Activated CD8-positive, alpha-beta T cell treated with anti-CD3 and anti-CD28 coated beads, Interleukin-2, amount 10 ng/mL, durations not matched to agents 7 days and 5 days (primary cell): Measurements from ENCODE around the gene UTF1. TPM values are rescaled to one million over a fixed set of nuclear protein-coding genes. Genes with fewer than 3 reads are reported as not detected.

Experiments used
- ATAC-seq: fragments of 150-1000 bp; cut with Tn5 transposase; one replicate; pipeline ENCODE4 v1.10.0; 2021; ENCODE audit warnings: moderate library complexity
- CTCF ChIA-PET: fragments of 350-600 bp; sonication (Branson Sonifier 250); formaldehyde crosslinking; loops from one replicate; lab custom pipeline; 2021; ENCODE audit warnings: antibody characterized with exemption; lab: Charles Lee
- POLR2A ChIA-PET: fragments of 350-600 bp; sonication (Branson Sonifier 250); formaldehyde crosslinking; loops from one replicate; lab custom pipeline; 2021; ENCODE audit warnings: antibody characterized with exemption; lab: Charles Lee
- DNase-seq: peaks from one replicate; pipeline ENCODE4 v3.0.0-alpha.2; 2020
- H3K27ac Mint-ChIP-seq: one replicate; pipeline ENCODE4 v1.8.0; 2021; ENCODE audit warnings: mild to moderate bottlenecking, mixed read lengths
- H3K27me3 Mint-ChIP-seq: one replicate; pipeline ENCODE4 v1.8.0; 2021; ENCODE audit warnings: low read depth, mixed read lengths
- H3K36me3 Mint-ChIP-seq: one replicate; pipeline ENCODE4 v1.8.0; 2021; ENCODE audit warnings: low read depth, mixed read lengths
- H3K4me1 Mint-ChIP-seq: one replicate; pipeline ENCODE4 v1.8.0; 2021; ENCODE audit warnings: low read depth, mixed read lengths
- H3K4me3 Mint-ChIP-seq: one replicate; pipeline ENCODE4 v1.8.0; 2021; ENCODE audit warnings: mild to moderate bottlenecking, mixed read lengths
- H3K9me3 Mint-ChIP-seq: one replicate; pipeline ENCODE4 v1.8.0; 2022; ENCODE audit warnings: mixed read lengths; ENCODE audit not compliant: insufficient read depth
- total RNA-seq, 2 experiments: library from RNA; stranded (reverse); gene quantifications; one replicate each; pipeline ENCODE4 v1.2.3, GENCODE V29; 2021

UTF1 gene
- total RNA-seq, 2 experiments from 2014 or later, result not detected

- no peaks in the 10 kb centered on the region for H3K9me3 Mint-ChIP-seq
- peaks cover 7% of the 10 kb centered on the region for H3K4me1 Mint-ChIP-seq
- no peak overlapping the region for H3K4me3 Mint-ChIP-seq
- POLR2A ChIA-PET, result no interaction called here
- no peak overlapping the region for H3K27ac Mint-ChIP-seq
- H3K27me3 Mint-ChIP-seq, result peaks cover 11% of the 10 kb centered on the region
- no peaks in the 10 kb centered on the region for H3K36me3 Mint-ChIP-seq
- CTCF ChIA-PET, result interaction anchor here (0.6 kb wide), 1 partner anchor 16 kb away, joined by 3 read pairs; no protein-coding TSS in a partner anchor
- no peak for ATAC-seq
- DNase-seq, result no peak
Measured at GRCh38 chr10:133247681-133248333, 17.8 kb downstream of the UTF1 start.

- peaks cover 8% of the 10 kb centered on the region for H3K27me3 Mint-ChIP-seq
- H3K9me3 Mint-ChIP-seq, result no peaks in the 10 kb centered on the region
- H3K36me3 Mint-ChIP-seq, result no peaks in the 10 kb centered on the region
- H3K27ac Mint-ChIP-seq, result no peak overlapping the region
- ChIA-PET POLR2A (no interaction called here), CTCF (interaction anchor here (0.6 kb wide), 1 partner anchor 15 kb away, joined by 3 read pairs; no protein-coding TSS in a partner anchor)
- H3K4me1 Mint-ChIP-seq, result peaks cover 7% of the 10 kb centered on the region
- no peak for ATAC-seq
- DNase-seq, result no peak
- no peak overlapping the region for H3K4me3 Mint-ChIP-seq
Measured at GRCh38 chr10:133248334-133248715, 18.3 kb downstream of the UTF1 start.

GRCh38 chr10:133249094-133249780 lies 19.2 kb downstream of the UTF1 start:
- H3K9me3 Mint-ChIP-seq, result no peaks in the 10 kb centered on the region

GRCh38 chr10:133249975-133250754 lies 20.1 kb downstream of the UTF1 start:
- ATAC-seq (no peak), DNase-seq (no peak)
- Mint-ChIP-seq H3K27ac (peak overlapping the region; percentile 60), H3K4me1 (peaks cover 7% of the 10 kb centered on the region), H3K27me3 (peaks cover 10% of the 10 kb centered on the region), H3K4me3 (no peak overlapping the region), H3K9me3 (no peaks in the 10 kb centered on the region), H3K36me3 (no peaks in the 10 kb centered on the region)
- CTCF ChIA-PET, result no interaction called here
- POLR2A ChIA-PET, result no interaction called here

More at GRCh38 chr10:133249094-133249780, 19.2 kb downstream of the UTF1 start:
- Mint-ChIP-seq H3K27me3 (peaks cover 8% of the 10 kb centered on the region), H3K27ac (no peak overlapping the region), H3K4me1 (peaks cover 7% of the 10 kb centered on the region), H3K36me3 (no peaks in the 10 kb centered on the region), H3K4me3 (no peak overlapping the region)
- ATAC-seq (no peak), DNase-seq (no peak)
- ChIA-PET CTCF (no interaction called here), POLR2A (no interaction called here)

GRCh38 chr10:133251388-133252222 lies 21.6 kb downstream of the UTF1 start:
- DNase-seq (no peak), ATAC-seq (no peak)
- peaks cover 8% of the 10 kb centered on the region for H3K4me1 Mint-ChIP-seq
- no peak overlapping the region for H3K4me3 Mint-ChIP-seq
- no peaks in the 10 kb centered on the region for H3K9me3 Mint-ChIP-seq
- CTCF ChIA-PET, result no interaction called here
- POLR2A ChIA-PET, result no interaction called here
- peaks cover 10% of the 10 kb centered on the region for H3K27me3 Mint-ChIP-seq
- H3K36me3 Mint-ChIP-seq, result no peaks in the 10 kb centered on the region
- H3K27ac Mint-ChIP-seq, result no peak overlapping the region

- H3K4me1 Mint-ChIP-seq, result peaks cover 11% of the 10 kb centered on the region
- H3K9me3 Mint-ChIP-seq, result no peaks in the 10 kb centered on the region
- H3K36me3 Mint-ChIP-seq, result no peaks in the 10 kb centered on the region
- ChIA-PET POLR2A (no interaction called here), CTCF (no interaction called here)
- H3K27ac Mint-ChIP-seq, result no peak overlapping the region
- ATAC-seq (no peak), DNase-seq (no peak)
- peaks cover 10% of the 10 kb centered on the region for H3K27me3 Mint-ChIP-seq
- no peak overlapping the region for H3K4me3 Mint-ChIP-seq
Measured at GRCh38 chr10:133252223-133252552, 22.2 kb downstream of the UTF1 start.

GRCh38 chr10:133253361-133253955 lies 23.4 kb downstream of the UTF1 start:
- H3K27ac Mint-ChIP-seq, result no peak overlapping the region

GRCh38 chr10:133254421-133255120 lies 24.6 kb downstream of the UTF1 start:
- no peak for ATAC-seq
- peaks cover 31% of the 10 kb centered on the region for H3K4me1 Mint-ChIP-seq
- H3K27ac Mint-ChIP-seq, result peak overlapping the region; percentile 26
- POLR2A ChIA-PET, result no interaction called here
- H3K27me3 Mint-ChIP-seq, result peaks cover 8% of the 10 kb centered on the region
- H3K4me3 Mint-ChIP-seq, result no peak overlapping the region
- no peaks in the 10 kb centered on the region for H3K9me3 Mint-ChIP-seq
- CTCF ChIA-PET, result no interaction called here
- no peak for DNase-seq
- H3K36me3 Mint-ChIP-seq, result no peaks in the 10 kb centered on the region

More at GRCh38 chr10:133253361-133253955, 23.4 kb downstream of the UTF1 start:
- Mint-ChIP-seq H3K4me3 (no peak overlapping the region), H3K9me3 (no peaks in the 10 kb centered on the region), H3K4me1 (peaks cover 22% of the 10 kb centered on the region), H3K36me3 (no peaks in the 10 kb centered on the region), H3K27me3 (peaks cover 10% of the 10 kb centered on the region)
- POLR2A ChIA-PET, result no interaction called here
- CTCF ChIA-PET, result no interaction called here
- DNase-seq (no peak), ATAC-seq (no peak)

- no peak overlapping the region for H3K27ac Mint-ChIP-seq
- H3K27me3 Mint-ChIP-seq, result peaks cover 5% of the 10 kb centered on the region
- ChIA-PET CTCF (no interaction called here), POLR2A (no interaction called here)
- H3K36me3 Mint-ChIP-seq, result no peaks in the 10 kb centered on the region
- H3K4me3 Mint-ChIP-seq, result no peak overlapping the region
- H3K4me1 Mint-ChIP-seq, result peaks cover 38% of the 10 kb centered on the region
- H3K9me3 Mint-ChIP-seq, result no peaks in the 10 kb centered on the region
- DNase-seq, result no peak
- ATAC-seq, result no peak
Measured at GRCh38 chr10:133255323-133255722, 25.3 kb downstream of the UTF1 start.

GRCh38 chr10:133257489-133258065 lies 27.6 kb downstream of the UTF1 start:
- H3K9me3 Mint-ChIP-seq, result no peaks in the 10 kb centered on the region
- peak overlapping the region; percentile 93 for H3K27ac Mint-ChIP-seq
- H3K4me1 Mint-ChIP-seq, result peaks cover 55% of the 10 kb centered on the region
- DNase-seq, result peak; percentile 53
- peaks cover 2% of the 10 kb centered on the region for H3K27me3 Mint-ChIP-seq
- ChIA-PET POLR2A (interaction anchor here (1.5 kb wide), 1 partner anchor 18 kb away, joined by 5 read pairs; no protein-coding TSS in a partner anchor), CTCF (interaction anchor here (1.2 to 4.1 kb wide), 2 partner anchors 33 to 50 kb away, joined by 4 to 14 read pairs; no protein-coding TSS in a partner anchor)
- ATAC-seq, result peak; percentile 17
- H3K36me3 Mint-ChIP-seq, result peaks cover 2% of the 10 kb centered on the region
- peak overlapping the region; percentile 47 for H3K4me3 Mint-ChIP-seq
